Measurements from ENCODE around the gene PBRM1.

The PBRM1 gene

DNA sequence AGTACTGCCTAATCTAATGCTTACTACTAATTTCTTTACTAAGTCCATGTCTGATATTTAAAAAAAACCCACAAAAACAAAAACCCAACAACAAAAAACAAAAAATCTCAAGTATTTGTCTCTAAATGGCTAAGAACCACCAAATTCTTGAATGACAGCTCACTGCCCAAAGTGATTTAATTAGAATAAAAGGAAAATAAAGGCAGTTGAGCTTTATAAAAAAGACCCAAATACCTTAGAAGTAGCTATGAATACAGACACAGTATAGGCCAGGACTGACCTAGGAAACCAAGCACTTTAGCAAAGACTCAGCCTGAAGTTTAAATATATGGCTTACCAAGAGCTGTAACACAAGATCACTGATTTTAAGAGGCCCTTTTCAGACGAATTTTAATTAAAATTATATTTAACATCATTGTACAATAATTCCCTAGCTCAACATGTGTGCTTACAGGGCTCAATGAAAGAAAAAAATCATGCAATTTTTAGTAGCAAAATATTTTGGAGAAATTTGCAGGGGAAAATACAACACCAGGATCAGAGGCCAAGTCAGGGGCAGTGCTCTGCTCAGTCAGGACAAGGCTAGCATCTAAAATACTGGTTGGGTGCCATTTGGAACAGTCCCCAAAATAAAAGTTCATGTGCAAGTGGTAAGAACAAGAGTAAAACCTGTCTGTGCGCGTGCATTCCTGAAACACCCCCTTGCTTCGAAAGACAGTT lies 124.5 kb downstream of the PBRM1 start:
- Histone ChIP-seq H3K4me3 (no peak overlapping the region), H3K27me3 (no peaks in the 10 kb centered on the region), H3K36me3 (peaks cover 96 to 100% (median 99%) of the 10 kb centered on the region in 11 experiments), H3K9ac (no peak overlapping the region), H3K27ac (no peak overlapping the region), H3K4me1 (no peaks in the 10 kb centered on the region), H4K20me1 (peaks cover 0 to 36% (median 17%) of the 10 kb centered on the region in 11 experiments; a peak in 12 of 22 replicates), H3K9me3 (replicated peaks in 1 of 11) (no peaks in the 10 kb centered on the region), H3K4me2 (no peak overlapping the region)
- no peak for TF ChIP-seq Cebpa-rat (IDR thresholded peaks at IDR 0.05)

GRCh38 chr3:52558436-52558835 lies 127.3 kb downstream of the PBRM1 start:
- no peak overlapping the region for H3K9ac ChIP-seq

DNA sequence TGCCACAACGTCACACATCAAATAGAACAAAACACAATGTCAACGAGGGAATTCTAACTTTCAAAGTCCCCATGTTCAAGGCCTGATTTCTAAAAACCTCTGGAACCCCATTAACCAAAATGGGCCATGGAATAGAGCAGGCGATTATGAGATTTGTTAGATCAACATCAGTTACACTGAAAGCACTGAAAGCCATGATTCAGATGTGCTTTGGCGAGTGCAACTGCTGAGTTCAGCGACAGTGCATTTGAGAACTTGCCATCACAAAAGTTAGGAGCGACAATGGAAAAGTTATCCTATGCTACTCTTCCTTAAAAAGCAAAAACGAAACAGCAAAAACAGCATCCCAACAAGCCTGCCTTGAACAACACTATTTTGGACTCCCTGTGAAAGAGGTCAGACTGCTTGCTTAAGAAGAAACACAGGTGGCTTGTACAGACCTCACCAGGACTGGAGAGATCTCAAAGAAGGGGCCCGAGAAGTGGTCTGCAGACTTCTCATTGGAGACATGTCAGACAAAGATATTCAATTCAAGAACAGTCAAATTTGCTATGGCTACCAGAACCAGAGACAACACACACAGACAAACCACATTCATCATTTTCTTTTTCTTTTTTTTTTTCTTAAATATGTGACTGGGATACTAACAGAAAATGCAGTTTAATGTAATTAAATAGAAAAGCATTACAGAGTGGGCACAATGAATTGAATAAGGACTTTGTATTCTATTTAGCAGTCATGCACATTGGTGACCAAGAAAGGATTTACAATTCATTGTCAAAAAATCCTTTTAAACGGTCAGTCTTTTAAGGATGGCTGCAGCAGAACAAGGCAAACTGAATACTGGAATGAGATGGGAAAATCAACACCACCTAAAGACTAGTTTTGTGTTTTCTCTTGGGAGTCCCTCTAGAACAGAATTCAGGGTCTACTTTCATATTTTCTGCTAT lies 128.4 kb downstream of the PBRM1 start:
- H3K9ac ChIP-seq, result no peak overlapping the region
- no peak overlapping the region for H3K27ac ChIP-seq
- H3K4me3 ChIP-seq, result no peak overlapping the region
- peaks cover 6 to 71% (median 49%) of the 10 kb centered on the region in 11 experiments; a peak in 19 of 22 replicates for H4K20me1 ChIP-seq
- no peaks in the 10 kb centered on the region for H3K27me3 ChIP-seq
- H3K4me2 ChIP-seq, result no peak overlapping the region
- H3K9me3 ChIP-seq (replicated peaks in 1 of 11), result no peaks in the 10 kb centered on the region
- TF ChIP-seq Cebpa-rat (IDR thresholded peaks at IDR 0.05), result no peak
- H3K4me1 ChIP-seq, result peaks cover 0 to 8% (median 0%) of the 10 kb centered on the region in 10 experiments; a peak in 5 of 20 replicates
- H3K36me3 ChIP-seq, result peaks cover 98 to 100% (median 99%) of the 10 kb centered on the region in 11 experiments

More at GRCh38 chr3:52558436-52558835, 127.3 kb downstream of the PBRM1 start:
- H3K4me1 ChIP-seq, result no peaks in the 10 kb centered on the region
- peaks cover 98 to 100% (median 100%) of the 10 kb centered on the region in 11 experiments for H3K36me3 ChIP-seq
- no peaks in the 10 kb centered on the region for H3K27me3 ChIP-seq
- H4K20me1 ChIP-seq, result peaks cover 0 to 60% (median 37%) of the 10 kb centered on the region in 11 experiments; a peak in 18 of 22 replicates
- H3K9me3 ChIP-seq (replicated peaks in 1 of 11), result no peaks in the 10 kb centered on the region
- no peak overlapping the region for H3K4me3 ChIP-seq
- no peak overlapping the region for H3K27ac ChIP-seq
- no peak overlapping the region for H3K4me2 ChIP-seq
- no peak for TF ChIP-seq Cebpa-rat (IDR thresholded peaks at IDR 0.05)

- no peak for TF ChIP-seq Cebpa-rat (IDR thresholded peaks at IDR 0.05)
- no peaks in the 10 kb centered on the region for H3K9me3 ChIP-seq (replicated peaks in 1 of 11)
- H3K36me3 ChIP-seq, result peaks cover 98 to 100% (median 99%) of the 10 kb centered on the region in 11 experiments
- peaks cover 0 to 28% (median 0%) of the 10 kb centered on the region in 10 experiments; a peak in 5 of 20 replicates for H3K4me1 ChIP-seq
- H3K4me2 ChIP-seq, result no peak overlapping the region
- H3K9ac ChIP-seq, result no peak overlapping the region
- H4K20me1 ChIP-seq, result peaks cover 12 to 94% (median 71%) of the 10 kb centered on the region in 11 experiments; a peak in 19 of 22 replicates
- no peak overlapping the region for H3K4me3 ChIP-seq
- no peaks in the 10 kb centered on the region for H3K27me3 ChIP-seq
- no peak overlapping the region for H3K27ac ChIP-seq
Observed at GRCh38 chr3:52555056-52555455, 130.7 kb downstream of the PBRM1 start.

- Histone ChIP-seq H4K20me1 (peaks cover 12 to 100% (median 78%) of the 10 kb centered on the region in 11 experiments; a peak in 19 of 22 replicates), H3K4me2 (no peak overlapping the region), H3K27ac (no peak overlapping the region), H3K4me3 (no peak overlapping the region), H3K27me3 (no peaks in the 10 kb centered on the region), H3K9ac (no peak overlapping the region), H3K4me1 (peaks cover 0 to 28% (median 0%) of the 10 kb centered on the region in 10 experiments; a peak in 5 of 20 replicates), H3K36me3 (peaks cover 98 to 100% (median 99%) of the 10 kb centered on the region in 11 experiments), H3K9me3 (replicated peaks in 1 of 11) (no peaks in the 10 kb centered on the region)
- TF ChIP-seq Cebpa-rat (IDR thresholded peaks at IDR 0.05), result no peak
Observed at GRCh38 chr3:52554026-52554755, 131.5 kb downstream of the PBRM1 start.

- H3K4me1 ChIP-seq, result peaks cover 0 to 28% (median 0%) of the 10 kb centered on the region in 10 experiments; a peak in 5 of 20 replicates
- H3K27me3 ChIP-seq, result no peaks in the 10 kb centered on the region
- H3K4me2 ChIP-seq, result peak overlapping the region in 1 of 11 experiments; percentile 1; a peak in 1 of 22 replicates
- no peak overlapping the region for H3K4me3 ChIP-seq
- peaks cover 98 to 100% (median 99%) of the 10 kb centered on the region in 11 experiments for H3K36me3 ChIP-seq
- TF ChIP-seq Cebpa-rat (IDR thresholded peaks at IDR 0.05), result no peak
- peaks cover 12 to 100% (median 82%) of the 10 kb centered on the region in 11 experiments; a peak in 19 of 22 replicates for H4K20me1 ChIP-seq
- no peaks in the 10 kb centered on the region for H3K9me3 ChIP-seq (replicated peaks in 1 of 11)
- H3K9ac ChIP-seq, result peak overlapping the region in 1 of 11 experiments; percentile 40; a peak in 1 of 22 replicates
- H3K27ac ChIP-seq, result no peak overlapping the region
Observed at GRCh38 chr3:52552089-52552488, 133.6 kb downstream of the PBRM1 start.

DNA sequence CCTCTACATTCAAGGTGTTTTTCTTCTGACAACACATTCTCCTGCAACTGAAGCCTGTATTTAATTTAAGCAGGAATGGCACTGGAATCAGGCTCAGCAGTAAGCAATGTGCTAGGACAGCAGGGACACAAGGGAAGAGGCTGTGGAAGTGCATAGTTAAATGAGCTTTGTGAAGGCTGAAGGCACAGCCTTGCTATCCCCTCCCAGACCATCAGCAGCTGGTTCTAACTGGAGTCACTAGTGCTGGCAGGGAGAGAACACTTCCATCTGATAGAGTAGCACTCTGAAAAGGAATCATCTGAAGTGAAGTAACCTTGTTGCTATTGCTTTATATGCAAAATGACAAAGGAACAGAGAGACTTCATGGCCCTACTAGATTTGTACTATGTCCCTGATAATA lies 134.6 kb downstream of the PBRM1 start:
- no peaks in the 10 kb centered on the region for H3K27me3 ChIP-seq
- peak overlapping the region in 1 of 11 experiments; percentile 40; a peak in 3 of 22 replicates for H3K9ac ChIP-seq
- peaks cover 15 to 100% (median 87%) of the 10 kb centered on the region in 11 experiments; a peak in 19 of 22 replicates for H4K20me1 ChIP-seq
- no peak overlapping the region for H3K27ac ChIP-seq
- H3K4me3 ChIP-seq, result no peak overlapping the region
- H3K9me3 ChIP-seq (replicated peaks in 1 of 11), result no peaks in the 10 kb centered on the region
- H3K4me2 ChIP-seq, result no peak overlapping the region; a peak in 1 of 22 replicates
- H3K36me3 ChIP-seq, result peaks cover 97 to 100% (median 99%) of the 10 kb centered on the region in 11 experiments
- no peak for TF ChIP-seq Cebpa-rat (IDR thresholded peaks at IDR 0.05)
- peaks cover 0 to 28% (median 0%) of the 10 kb centered on the region in 10 experiments; a peak in 5 of 20 replicates for H3K4me1 ChIP-seq

GRCh38 chr3:52547143-52547542 lies 138.6 kb downstream of the PBRM1 start:
- H3K4me1 ChIP-seq, result peaks cover 0 to 32% (median 0%) of the 10 kb centered on the region in 10 experiments; a peak in 5 of 20 replicates
- no peak overlapping the region for H3K27ac ChIP-seq
- no peak for TF ChIP-seq Cebpa-rat (IDR thresholded peaks at IDR 0.05)
- no peak overlapping the region for H3K4me2 ChIP-seq
- H3K9me3 ChIP-seq (replicated peaks in 1 of 11), result no peaks in the 10 kb centered on the region
- H4K20me1 ChIP-seq, result peaks cover 17 to 100% (median 89%) of the 10 kb centered on the region in 11 experiments; a peak in 20 of 22 replicates
- H3K9ac ChIP-seq, result no peak overlapping the region
- no peak overlapping the region for H3K4me3 ChIP-seq
- no peaks in the 10 kb centered on the region for H3K27me3 ChIP-seq
- peaks cover 89 to 100% (median 97%) of the 10 kb centered on the region in 11 experiments for H3K36me3 ChIP-seq

Data from BLaER1 treated with 17β-estradiol and CSF1 and Interleukin-3, amounts not matched to agents 10 nM and 100 nM (cell line).